Liver (tissue), 9 donors: ENCODE data around the gene ENDOG. TPM values are rescaled to one million over a fixed set of nuclear protein-coding genes. Genes with fewer than 3 reads are reported as not detected.

Source experiments
- DNase-seq: peaks from one replicate; pipeline ENCODE4 v3.0.0-alpha.2; 2017; ENCODE audit warnings: low spot score
- H3K27ac ChIP-seq, 2 donors: one replicate each; pipeline ENCODE4 v1.7.0; 2013; ENCODE audit warnings: inconsistent platforms in 2 of 2, low read length in 2 of 2, control low read depth in 1 of 2, low read depth in 1 of 2, mild to moderate bottlenecking in 1 of 2
- H3K27me3 ChIP-seq, 4 donors: one replicate each; pipeline versions ENCODE4 v1.6.1 to v1.7.0; 2013; ENCODE audit warnings: low read length in 3 of 4, inconsistent platforms in 1 of 4, mild to moderate bottlenecking in 1 of 4, moderate library complexity in 1 of 4; ENCODE audit not compliant: control insufficient read depth in 4 of 4, insufficient read depth in 4 of 4
- H3K36me3 ChIP-seq, 4 donors: one replicate each; pipeline versions ENCODE4 v1.6.1 to v1.7.0; 2013; ENCODE audit warnings: low read length in 3 of 4, mild to moderate bottlenecking in 3 of 4, low read depth in 1 of 4, moderate library complexity in 1 of 4; ENCODE audit not compliant: control insufficient read depth in 4 of 4, insufficient read depth in 3 of 4
- H3K4me1 ChIP-seq, 4 donors: one replicate each; pipeline versions ENCODE4 v1.6.1 to v1.7.0; 2013; ENCODE audit warnings: low read length in 3 of 4, mild to moderate bottlenecking in 3 of 4, moderate library complexity in 1 of 4; ENCODE audit not compliant: control insufficient read depth in 4 of 4, insufficient read depth in 4 of 4
- H3K4me3 ChIP-seq, 3 donors: one replicate each; pipeline versions ENCODE4 v1.6.1 to v1.7.0; 2013; ENCODE audit warnings: low read length in 3 of 3, control low read depth in 1 of 3, low read depth in 1 of 3, mild to moderate bottlenecking in 1 of 3
- H3K9ac ChIP-seq, 2 donors: one replicate each; pipeline ENCODE4 v1.7.0; 2013; ENCODE audit warnings: low read length in 2 of 2, mild to moderate bottlenecking in 2 of 2, moderate library complexity in 2 of 2, control low read depth in 1 of 2, low read depth in 1 of 2
- H3K9me3 ChIP-seq, 4 donors: one replicate each; pipeline versions ENCODE4 v1.6.1 to v1.7.0; 2013; ENCODE audit warnings: low read length in 3 of 4; ENCODE audit not compliant: control insufficient read depth in 4 of 4
- EGR1 ChIP-seq, 2 donors: IDR thresholded peaks; 2 replicates each; pipeline ENCODE4 v1.6.1; 2016 to 2018; ENCODE audit warnings: antibody characterized with exemption in 2 of 2, low read depth in 2 of 2
- FOXA1 ChIP-seq: IDR thresholded peaks from 2 replicates; pipeline ENCODE4 v1.6.1; 2016; ENCODE audit warnings: antibody characterized with exemption
- FOXA2 ChIP-seq: IDR thresholded peaks from 2 replicates; pipeline ENCODE4 v1.6.1; 2016; ENCODE audit warnings: antibody characterized with exemption
- GABPA ChIP-seq, 2 donors: IDR thresholded peaks in 1 of 2; conservative IDR thresholded peaks in 1 of 2; 2 replicates each; pipeline ENCODE4 v1.6.1; 2016; ENCODE audit warnings: antibody characterized with exemption in 2 of 2, mild to moderate bottlenecking in 1 of 2, moderate library complexity in 1 of 2
- HNF4A ChIP-seq, 2 donors: conservative IDR thresholded peaks; 2 replicates each; pipeline ENCODE4 v1.6.1; 2016; ENCODE audit warnings: antibody characterized with exemption in 2 of 2, mild to moderate bottlenecking in 2 of 2
- HNF4G ChIP-seq: IDR thresholded peaks from 2 replicates; pipeline ENCODE4 v1.6.1; 2016; ENCODE audit warnings: antibody characterized with exemption
- JUND ChIP-seq, 2 donors: IDR thresholded peaks; 2 replicates each; pipeline ENCODE4 v1.6.1; 2016; ENCODE audit warnings: antibody characterized with exemption in 2 of 2
- NR2F2 ChIP-seq: IDR thresholded peaks from 2 replicates; pipeline ENCODE4 v1.6.1; 2016; ENCODE audit warnings: antibody characterized with exemption
- RAD21 ChIP-seq, 2 donors: IDR thresholded peaks; 2 replicates each; pipeline ENCODE4 v1.6.1; 2016; ENCODE audit warnings: antibody characterized with exemption in 2 of 2, mild to moderate bottlenecking in 2 of 2
- RXRA ChIP-seq, 2 donors: IDR thresholded peaks; 2 replicates each; pipeline ENCODE4 v1.6.1; 2017 to 2018; ENCODE audit warnings: antibody characterized with exemption in 2 of 2, mild to moderate bottlenecking in 1 of 2
- SP1 ChIP-seq: IDR thresholded peaks from 2 replicates; pipeline ENCODE4 v1.6.1; 2018; ENCODE audit warnings: antibody characterized with exemption, mild to moderate bottlenecking
- TAF1 ChIP-seq: conservative IDR thresholded peaks from 2 replicates; pipeline ENCODE4 v1.6.1; 2016; ENCODE audit warnings: antibody characterized with exemption, mild to moderate bottlenecking
- YY1 ChIP-seq: IDR thresholded peaks from 2 replicates; pipeline ENCODE4 v1.6.1; 2016; ENCODE audit warnings: antibody characterized with exemption, mild to moderate bottlenecking
- whole genome bisulfite sequencing: extraction: QIAGEN DNeasy Blood & Tissue Kit; methylation state at CpG from one replicate; pipeline ENCODE4 v1.1.7; 2013; 5-methylcytosine and 5-hydroxymethylcytosine counted together
- polyA plus RNA-seq, 2 donors: library from polyadenylated mRNA; stranded (reverse) in 1 of 2; unstranded in 1 of 2; fragments of 200-250 nt in 1 of 2; fragments of >200 nt in 1 of 2; fragmentation: Nextera tagmentation in 1 of 2; extraction: Ambion mirVana in 1 of 2; gene quantifications; one replicate each; pipeline versions ENCODE4 v1.2.1 to v1.2.3, GENCODE V29; 2013 to 2015
- total RNA-seq, 2 donors: library from RNA; depleted of rRNA; stranded (reverse); fragments of >200 nt; gene quantifications; one replicate each; pipeline ENCODE4 v1.2.3, GENCODE V29; 2014
- TF ChIP-seq, protein P1 (sequence below): IDR thresholded peaks from 2 replicates; pipeline ENCODE4 v1.6.1; 2016; ENCODE audit warnings: antibody characterized with exemption
- TF ChIP-seq, protein P2 (sequence below): IDR thresholded peaks from 2 replicates; pipeline ENCODE4 v1.6.1; 2016; ENCODE audit warnings: antibody characterized with exemption
- TF ChIP-seq, protein P3 (sequence below): IDR thresholded peaks from 2 replicates; pipeline ENCODE4 v1.6.1; 2016; ENCODE audit warnings: antibody characterized with exemption
- TF ChIP-seq, protein P4 (sequence below): fragments of 150-350 bp; IDR thresholded peaks from 2 replicates; pipeline ENCODE4 v1.5.1; 2017; ENCODE audit warnings: improper control_type of control experiment, low read depth, low read length; ENCODE audit not compliant: missing input control
- donor health status: healthy.
- donor health status: healthy.
- donor health status: healthy.
- donor health status: healthy.
- donor health status: healthy.

The ENDOG gene
- total and polyA plus RNA-seq, 4 donors: 11.3 to 25.0 (median 15.0) TPM

DNA sequence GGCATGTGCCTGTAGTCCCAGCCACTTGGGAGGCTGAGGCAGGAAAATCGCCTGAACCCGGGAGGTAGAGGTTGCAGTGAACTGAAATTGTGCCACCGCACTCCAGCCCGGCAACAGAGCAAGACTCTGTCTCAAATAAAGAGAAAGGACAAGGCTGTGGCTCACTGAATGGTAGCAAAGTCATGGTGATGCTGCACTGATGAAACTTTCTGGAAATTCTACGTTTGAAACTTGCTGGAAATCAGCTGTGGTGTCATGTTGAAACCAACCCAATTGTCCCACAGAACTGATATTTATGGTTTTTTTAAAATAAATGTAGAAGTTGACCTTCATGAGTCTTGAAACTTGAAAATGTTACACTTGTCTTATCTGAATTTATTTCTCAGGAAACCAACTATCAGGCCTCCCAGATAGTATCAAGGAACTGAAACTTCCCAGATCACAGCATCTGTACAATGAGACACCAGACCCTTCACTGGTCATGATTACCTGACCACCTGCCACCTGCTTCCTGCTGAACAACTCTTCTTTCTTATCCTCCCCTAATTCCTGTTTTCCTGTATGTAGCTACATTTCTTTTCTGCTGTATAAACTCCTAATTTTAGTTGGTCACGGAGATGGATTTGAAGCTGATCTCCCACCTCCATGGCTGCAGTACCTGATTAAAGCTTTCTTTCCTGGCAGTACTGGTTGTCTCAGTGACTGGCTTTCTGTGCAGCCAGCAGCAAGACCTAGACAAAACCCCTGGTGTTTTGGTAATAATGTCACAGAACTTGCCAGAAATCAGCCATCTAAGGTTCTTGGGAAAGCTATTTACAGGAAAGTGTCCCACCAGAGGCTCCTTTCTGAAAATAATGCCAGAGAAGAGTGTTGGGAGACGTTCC is 36.9 kb upstream of the ENDOG start:
- peaks cover 0 to 3% (median 0%) of the 10 kb centered on the region in 4 donors for H3K9me3 ChIP-seq
- H3K9ac ChIP-seq: no peak overlapping the region
- H3K27ac ChIP-seq: no peak overlapping the region
- no peak for DNase-seq
- peaks cover 0 to under 1% (median 0%) of the 10 kb centered on the region in 4 donors for H3K4me1 ChIP-seq
- H3K27me3 ChIP-seq: no peaks in the 10 kb centered on the region
- TF ChIP-seq HNF4A (conservative IDR thresholded peaks at IDR 0.05): no peak
- no peak for TF ChIP-seq FOXA1
- no peak for TF ChIP-seq YY1
- TF ChIP-seq HNF4G: no peak
- TF ChIP-seq, protein P1, sequence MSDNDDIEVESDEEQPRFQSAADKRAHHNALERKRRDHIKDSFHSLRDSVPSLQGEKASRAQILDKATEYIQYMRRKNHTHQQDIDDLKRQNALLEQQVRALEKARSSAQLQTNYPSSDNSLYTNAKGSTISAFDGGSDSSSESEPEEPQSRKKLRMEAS: no peak
- TF ChIP-seq TAF1: no peak
- TF ChIP-seq RXRA (IDR thresholded peaks at IDR 0.05): no peak
- TF ChIP-seq SP1: no peak
- no peak for TF ChIP-seq RAD21 (IDR thresholded peaks at IDR 0.05)
- TF ChIP-seq, protein P2, sequence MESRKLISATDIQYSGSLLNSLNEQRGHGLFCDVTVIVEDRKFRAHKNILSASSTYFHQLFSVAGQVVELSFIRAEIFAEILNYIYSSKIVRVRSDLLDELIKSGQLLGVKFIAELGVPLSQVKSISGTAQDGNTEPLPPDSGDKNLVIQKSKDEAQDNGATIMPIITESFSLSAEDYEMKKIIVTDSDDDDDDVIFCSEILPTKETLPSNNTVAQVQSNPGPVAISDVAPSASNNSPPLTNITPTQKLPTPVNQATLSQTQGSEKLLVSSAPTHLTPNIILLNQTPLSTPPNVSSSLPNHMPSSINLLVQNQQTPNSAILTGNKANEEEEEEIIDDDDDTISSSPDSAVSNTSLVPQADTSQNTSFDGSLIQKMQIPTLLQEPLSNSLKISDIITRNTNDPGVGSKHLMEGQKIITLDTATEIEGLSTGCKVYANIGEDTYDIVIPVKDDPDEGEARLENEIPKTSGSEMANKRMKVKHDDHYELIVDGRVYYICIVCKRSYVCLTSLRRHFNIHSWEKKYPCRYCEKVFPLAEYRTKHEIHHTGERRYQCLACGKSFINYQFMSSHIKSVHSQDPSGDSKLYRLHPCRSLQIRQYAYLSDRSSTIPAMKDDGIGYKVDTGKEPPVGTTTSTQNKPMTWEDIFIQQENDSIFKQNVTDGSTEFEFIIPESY: no peak
- no peak overlapping the region for H3K4me3 ChIP-seq
- WGBS: 90% methylated on average over 7 of the region's 7 CpGs
- H3K36me3 ChIP-seq: no peaks in the 10 kb centered on the region

DNA sequence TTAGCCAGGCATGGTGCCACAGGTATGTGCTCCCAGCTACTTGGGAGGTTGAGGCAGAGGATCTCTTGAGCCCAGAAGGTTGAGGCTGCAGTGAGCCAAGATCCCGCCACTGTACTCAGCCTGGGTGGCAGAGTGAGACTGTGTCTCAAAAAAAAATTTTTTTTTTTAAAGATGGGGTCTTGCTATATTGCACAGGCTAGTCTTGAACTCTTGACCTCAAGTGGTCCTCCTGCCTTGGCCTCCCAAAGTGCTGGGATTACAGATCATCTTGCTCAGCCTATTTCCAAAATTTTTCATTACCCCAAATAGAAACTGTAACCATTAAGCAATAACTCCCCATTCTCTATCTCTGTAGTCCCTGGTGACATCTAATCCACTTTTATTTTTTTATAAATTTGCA is 35.6 kb upstream of the ENDOG start:
- no peak for DNase-seq
- Histone ChIP-seq H3K9me3 (peaks cover 0 to 3% (median 0%) of the 10 kb centered on the region in 4 donors), H3K4me1 (peaks cover 0 to 6% (median under 1%) of the 10 kb centered on the region in 4 donors), H3K9ac (no peak overlapping the region), H3K27ac (no peak overlapping the region), H3K36me3 (no peaks in the 10 kb centered on the region), H3K4me3 (no peak overlapping the region), H3K27me3 (no peaks in the 10 kb centered on the region)
- TF ChIP-seq SP1 (no peak), TAF1 (no peak)
- WGBS: 100% methylated on average over 1 of the region's 1 CpG

DNA sequence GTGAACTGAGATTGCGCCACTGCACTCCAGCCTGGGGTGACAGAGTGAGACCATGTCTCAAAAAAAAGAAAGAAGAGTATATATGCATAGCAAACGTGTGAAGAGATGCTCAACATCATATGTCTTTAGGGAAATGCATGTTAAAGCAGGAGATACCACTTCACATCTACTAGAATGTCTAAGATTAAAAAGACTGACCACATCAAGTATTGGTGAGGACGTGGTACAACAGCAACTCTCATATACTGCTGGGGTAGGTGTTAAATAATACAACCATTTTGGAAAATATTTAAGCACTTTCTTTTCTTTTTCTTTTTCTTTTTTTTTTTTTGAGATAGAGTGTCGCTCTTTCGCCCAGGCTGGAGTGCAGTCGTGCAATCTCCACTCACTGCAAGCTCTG is 32.9 kb upstream of the ENDOG start:
- Histone ChIP-seq H3K36me3 (no peaks in the 10 kb centered on the region), H3K4me1 (peaks cover 3 to 18% (median 12%) of the 10 kb centered on the region in 4 donors), H3K4me3 (no peak overlapping the region), H3K9ac (no peak overlapping the region), H3K9me3 (peaks cover 0 to 3% (median 0%) of the 10 kb centered on the region in 4 donors), H3K27me3 (no peaks in the 10 kb centered on the region), H3K27ac (no peak overlapping the region)
- DNase-seq: no peak
- WGBS: 94% methylated on average over 6 of the region's 6 CpGs
- TF ChIP-seq SP1 (no peak), RXRA (IDR thresholded peaks at IDR 0.05) (no peak), JUND (IDR thresholded peaks at IDR 0.05) (no peak), RAD21 (IDR thresholded peaks at IDR 0.05) (no peak), YY1 (no peak), GABPA (IDR thresholded peaks at IDR 0.05 in 1 of 2, conservative IDR thresholded peaks at IDR 0.05 in 1 of 2) (no peak), EGR1 (IDR thresholded peaks at IDR 0.05; ENCODE audit: low read depth in 2 of 2) (no peak), HNF4G (no peak), TAF1 (no peak), NR2F2 (no peak), FOXA2 (no peak), HNF4A (conservative IDR thresholded peaks at IDR 0.05) (no peak), FOXA1 (no peak)
- TF ChIP-seq, protein P3, sequence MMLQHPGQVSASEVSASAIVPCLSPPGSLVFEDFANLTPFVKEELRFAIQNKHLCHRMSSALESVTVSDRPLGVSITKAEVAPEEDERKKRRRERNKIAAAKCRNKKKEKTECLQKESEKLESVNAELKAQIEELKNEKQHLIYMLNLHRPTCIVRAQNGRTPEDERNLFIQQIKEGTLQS: no peak
- TF ChIP-seq, protein P1: no peak
- TF ChIP-seq, protein P4, sequence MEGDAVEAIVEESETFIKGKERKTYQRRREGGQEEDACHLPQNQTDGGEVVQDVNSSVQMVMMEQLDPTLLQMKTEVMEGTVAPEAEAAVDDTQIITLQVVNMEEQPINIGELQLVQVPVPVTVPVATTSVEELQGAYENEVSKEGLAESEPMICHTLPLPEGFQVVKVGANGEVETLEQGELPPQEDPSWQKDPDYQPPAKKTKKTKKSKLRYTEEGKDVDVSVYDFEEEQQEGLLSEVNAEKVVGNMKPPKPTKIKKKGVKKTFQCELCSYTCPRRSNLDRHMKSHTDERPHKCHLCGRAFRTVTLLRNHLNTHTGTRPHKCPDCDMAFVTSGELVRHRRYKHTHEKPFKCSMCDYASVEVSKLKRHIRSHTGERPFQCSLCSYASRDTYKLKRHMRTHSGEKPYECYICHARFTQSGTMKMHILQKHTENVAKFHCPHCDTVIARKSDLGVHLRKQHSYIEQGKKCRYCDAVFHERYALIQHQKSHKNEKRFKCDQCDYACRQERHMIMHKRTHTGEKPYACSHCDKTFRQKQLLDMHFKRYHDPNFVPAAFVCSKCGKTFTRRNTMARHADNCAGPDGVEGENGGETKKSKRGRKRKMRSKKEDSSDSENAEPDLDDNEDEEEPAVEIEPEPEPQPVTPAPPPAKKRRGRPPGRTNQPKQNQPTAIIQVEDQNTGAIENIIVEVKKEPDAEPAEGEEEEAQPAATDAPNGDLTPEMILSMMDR: no peak
- TF ChIP-seq, protein P2: no peak
